ENCODE results near the gene TMEM242.

The TMEM242 gene

GRCh38 chr6:157292202-157292601, 31.1 kb downstream of the TMEM242 start:
- no peak for TF ChIP-seq Cebpa-rat (IDR thresholded peaks at IDR 0.05)
- Histone ChIP-seq H3K4me3 (no peak overlapping the region), H3K4me1 (no peaks in the 10 kb centered on the region; the same call in 1 of the 2 replicates), H3K27me3 (no peaks in the 10 kb centered on the region), H3K36me3 (peaks cover 35% of the 10 kb centered on the region), H3K27ac (no peak overlapping the region), H3K9ac (no peak overlapping the region), H3K4me2 (no peak overlapping the region), H3K9me3 (no peaks in the 10 kb centered on the region), H4K20me1 (no peaks in the 10 kb centered on the region)

GRCh38 chr6:157291356-157291755, 32.0 kb downstream of the TMEM242 start:
- H3K9ac ChIP-seq: no peak overlapping the region
- H3K27me3 ChIP-seq: no peaks in the 10 kb centered on the region
- no peak overlapping the region for H3K4me3 ChIP-seq
- H3K36me3 ChIP-seq: peaks cover 33% of the 10 kb centered on the region
- no peaks in the 10 kb centered on the region for H4K20me1 ChIP-seq
- no peaks in the 10 kb centered on the region for H3K4me1 ChIP-seq
- no peaks in the 10 kb centered on the region for H3K9me3 ChIP-seq
- no peak for TF ChIP-seq Cebpa-rat (IDR thresholded peaks at IDR 0.05)
- H3K27ac ChIP-seq: no peak overlapping the region
- no peak overlapping the region for H3K4me2 ChIP-seq

- no peaks in the 10 kb centered on the region for H3K9me3 ChIP-seq
- no peak overlapping the region for H3K27ac ChIP-seq
- H3K27me3 ChIP-seq: no peaks in the 10 kb centered on the region
- no peaks in the 10 kb centered on the region for H3K4me1 ChIP-seq
- H3K4me3 ChIP-seq: no peak overlapping the region
- TF ChIP-seq Cebpa-rat (IDR thresholded peaks at IDR 0.05): no peak
- no peak overlapping the region for H3K9ac ChIP-seq
- H3K36me3 ChIP-seq: peaks cover 30% of the 10 kb centered on the region
- no peak overlapping the region for H3K4me2 ChIP-seq
- no peaks in the 10 kb centered on the region for H4K20me1 ChIP-seq
These were observed 32.5 kb downstream of the TMEM242 start for GRCh38 chr6:157290797-157291196.

GRCh38 chr6:157289764-157290163, 33.6 kb downstream of the TMEM242 start:
- Histone ChIP-seq H4K20me1 (no peaks in the 10 kb centered on the region), H3K4me3 (no peak overlapping the region), H3K9ac (no peak overlapping the region), H3K27ac (no peak overlapping the region), H3K9me3 (no peaks in the 10 kb centered on the region), H3K4me1 (no peaks in the 10 kb centered on the region), H3K27me3 (no peaks in the 10 kb centered on the region), H3K4me2 (no peak overlapping the region), H3K36me3 (peaks cover 30% of the 10 kb centered on the region)
- no peak for TF ChIP-seq Cebpa-rat (IDR thresholded peaks at IDR 0.05)

GRCh38 chr6:157288575-157288974, 34.7 kb downstream of the TMEM242 start:
- Histone ChIP-seq H3K9me3 (no peaks in the 10 kb centered on the region), H3K4me1 (no peaks in the 10 kb centered on the region), H3K9ac (no peak overlapping the region), H3K27ac (no peak overlapping the region), H3K27me3 (no peaks in the 10 kb centered on the region), H3K4me3 (no peak overlapping the region), H4K20me1 (no peaks in the 10 kb centered on the region), H3K4me2 (no peak overlapping the region), H3K36me3 (peaks cover 30% of the 10 kb centered on the region)
- no peak for TF ChIP-seq Cebpa-rat (IDR thresholded peaks at IDR 0.05)

- Histone ChIP-seq H4K20me1 (no peaks in the 10 kb centered on the region), H3K4me1 (no peaks in the 10 kb centered on the region), H3K9ac (no peak overlapping the region), H3K36me3 (peaks cover 30% of the 10 kb centered on the region), H3K9me3 (no peaks in the 10 kb centered on the region), H3K4me2 (no peak overlapping the region), H3K27ac (no peak overlapping the region), H3K27me3 (no peaks in the 10 kb centered on the region), H3K4me3 (no peak overlapping the region)
- TF ChIP-seq Cebpa-rat (IDR thresholded peaks at IDR 0.05): no peak
These were observed 35.4 kb downstream of the TMEM242 start for GRCh38 chr6:157287923-157288322.

GRCh38 chr6:157287247-157287850, 36.0 kb downstream of the TMEM242 start:
- no peak overlapping the region for H3K27ac ChIP-seq
- H3K9ac ChIP-seq: no peak overlapping the region
- H3K4me1 ChIP-seq: no peaks in the 10 kb centered on the region
- H3K4me2 ChIP-seq: no peak overlapping the region
- H4K20me1 ChIP-seq: no peaks in the 10 kb centered on the region
- peaks cover 25% of the 10 kb centered on the region for H3K36me3 ChIP-seq
- TF ChIP-seq Cebpa-rat (IDR thresholded peaks at IDR 0.05): no peak
- H3K4me3 ChIP-seq: no peak overlapping the region
- no peaks in the 10 kb centered on the region for H3K27me3 ChIP-seq
- H3K9me3 ChIP-seq: no peaks in the 10 kb centered on the region

- Histone ChIP-seq H4K20me1 (no peaks in the 10 kb centered on the region), H3K27ac (no peak overlapping the region), H3K4me3 (no peak overlapping the region), H3K27me3 (no peaks in the 10 kb centered on the region), H3K4me2 (no peak overlapping the region), H3K36me3 (peaks cover 8% of the 10 kb centered on the region), H3K9me3 (no peaks in the 10 kb centered on the region), H3K4me1 (no peaks in the 10 kb centered on the region), H3K9ac (no peak overlapping the region)
- TF ChIP-seq Cebpa-rat (IDR thresholded peaks at IDR 0.05): no peak
These were observed 37.9 kb downstream of the TMEM242 start for GRCh38 chr6:157285422-157285779.

GRCh38 chr6:157284738-157285421, 38.4 kb downstream of the TMEM242 start:
- no peak overlapping the region for H3K4me2 ChIP-seq
- no peak overlapping the region for H3K4me3 ChIP-seq
- H3K36me3 ChIP-seq: peaks cover 4% of the 10 kb centered on the region
- no peaks in the 10 kb centered on the region for H3K27me3 ChIP-seq
- no peaks in the 10 kb centered on the region for H3K9me3 ChIP-seq
- H3K4me1 ChIP-seq: no peaks in the 10 kb centered on the region
- TF ChIP-seq Cebpa-rat (IDR thresholded peaks at IDR 0.05): no peak
- no peak overlapping the region for H3K27ac ChIP-seq
- no peak overlapping the region for H3K9ac ChIP-seq
- H4K20me1 ChIP-seq: no peaks in the 10 kb centered on the region

- no peaks in the 10 kb centered on the region for H3K36me3 ChIP-seq
- H3K27ac ChIP-seq: no peak overlapping the region
- no peaks in the 10 kb centered on the region for H3K9me3 ChIP-seq
- H3K4me1 ChIP-seq: peaks cover 5% of the 10 kb centered on the region; the same call in 1 of the 2 replicates
- no peak for TF ChIP-seq Cebpa-rat (IDR thresholded peaks at IDR 0.05)
- H3K4me2 ChIP-seq: no peak overlapping the region
- no peak overlapping the region for H3K4me3 ChIP-seq
- H3K9ac ChIP-seq: no peak overlapping the region
- no peaks in the 10 kb centered on the region for H3K27me3 ChIP-seq
- H4K20me1 ChIP-seq: no peaks in the 10 kb centered on the region
These were observed 39.2 kb downstream of the TMEM242 start for GRCh38 chr6:157283900-157284737.

Measured in BLaER1 (cell line).